Forelimb muscle (tissue), 1 donor: ENCODE data around the gene GATAD2A. TPM values are rescaled to one million over a fixed set of nuclear protein-coding genes. Genes with fewer than 3 reads are reported as not detected.
"Not testable (repeated sequence)": the region's sequence is repeated elsewhere in the genome, so short reads cannot be mapped to it uniquely, and the experiment has no call there.

Source experiments
- DNase-seq: peaks from one replicate; pipeline ENCODE4 v3.0.0-alpha.2; 2013; ENCODE audit warnings: low read depth
- polyA plus RNA-seq: library from polyadenylated mRNA; unstranded; fragments of 120-200 nt; gene quantifications from one replicate; pipeline ENCODE4 v1.2.1, GENCODE V29; 2013; ENCODE audit not compliant: insufficient read length

Gene GATAD2A, protein sequence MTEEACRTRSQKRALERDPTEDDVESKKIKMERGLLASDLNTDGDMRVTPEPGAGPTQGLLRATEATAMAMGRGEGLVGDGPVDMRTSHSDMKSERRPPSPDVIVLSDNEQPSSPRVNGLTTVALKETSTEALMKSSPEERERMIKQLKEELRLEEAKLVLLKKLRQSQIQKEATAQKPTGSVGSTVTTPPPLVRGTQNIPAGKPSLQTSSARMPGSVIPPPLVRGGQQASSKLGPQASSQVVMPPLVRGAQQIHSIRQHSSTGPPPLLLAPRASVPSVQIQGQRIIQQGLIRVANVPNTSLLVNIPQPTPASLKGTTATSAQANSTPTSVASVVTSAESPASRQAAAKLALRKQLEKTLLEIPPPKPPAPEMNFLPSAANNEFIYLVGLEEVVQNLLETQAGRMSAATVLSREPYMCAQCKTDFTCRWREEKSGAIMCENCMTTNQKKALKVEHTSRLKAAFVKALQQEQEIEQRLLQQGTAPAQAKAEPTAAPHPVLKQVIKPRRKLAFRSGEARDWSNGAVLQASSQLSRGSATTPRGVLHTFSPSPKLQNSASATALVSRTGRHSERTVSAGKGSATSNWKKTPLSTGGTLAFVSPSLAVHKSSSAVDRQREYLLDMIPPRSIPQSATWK
- polyA plus RNA-seq, result 45.7 TPM

GRCh38 chr19:19404879-19405860, at the start of gene GATAD2A:
Gene GATAD2A, plus strand, starts transcription at chr19:19405675. Its CDS starts 59,671 bp downstream, at chr19:19465346.
- DNase-seq, result no peak

- no peak for DNase-seq
Observed at GRCh38 chr19:19356500-19356899, 49.0 kb upstream of the GATAD2A start.

DNA sequence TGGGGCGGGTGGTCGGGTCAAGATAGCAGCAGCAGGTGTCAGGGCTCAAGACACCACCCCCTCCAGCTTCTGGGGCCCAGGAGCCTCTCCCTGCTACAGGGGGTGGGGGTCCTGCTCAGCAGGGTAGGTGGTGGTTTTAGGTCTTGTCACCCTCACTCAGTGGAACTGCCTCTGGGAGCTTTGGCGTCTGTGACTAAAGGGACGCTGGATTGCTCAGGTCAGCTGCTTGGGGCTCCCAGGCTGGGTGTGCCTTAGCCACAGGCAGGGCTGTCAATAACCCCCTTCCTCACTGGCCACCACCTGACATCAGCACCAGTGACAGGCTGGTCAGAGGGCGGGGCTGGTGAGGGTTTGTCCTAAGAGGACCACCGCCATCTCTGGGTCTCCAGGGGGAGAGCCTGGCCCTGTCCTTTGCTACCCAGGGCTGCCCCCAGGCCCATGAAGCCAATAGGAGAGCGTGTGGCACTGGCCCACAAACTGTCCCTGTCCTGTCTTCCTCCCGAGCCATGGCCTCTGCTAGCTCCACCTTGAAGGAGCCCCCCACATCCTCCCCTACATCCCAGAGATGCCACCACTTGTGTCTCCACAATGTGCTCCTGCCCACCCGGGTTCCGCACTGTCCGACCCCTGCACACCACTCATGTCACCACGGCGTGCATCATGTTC, 48.4 kb upstream of the GATAD2A start:
- DNase-seq, result no peak

- peak; percentile 62 for DNase-seq
Observed at GRCh38 chr19:19361075-19361594, 44.3 kb upstream of the GATAD2A start.

DNA sequence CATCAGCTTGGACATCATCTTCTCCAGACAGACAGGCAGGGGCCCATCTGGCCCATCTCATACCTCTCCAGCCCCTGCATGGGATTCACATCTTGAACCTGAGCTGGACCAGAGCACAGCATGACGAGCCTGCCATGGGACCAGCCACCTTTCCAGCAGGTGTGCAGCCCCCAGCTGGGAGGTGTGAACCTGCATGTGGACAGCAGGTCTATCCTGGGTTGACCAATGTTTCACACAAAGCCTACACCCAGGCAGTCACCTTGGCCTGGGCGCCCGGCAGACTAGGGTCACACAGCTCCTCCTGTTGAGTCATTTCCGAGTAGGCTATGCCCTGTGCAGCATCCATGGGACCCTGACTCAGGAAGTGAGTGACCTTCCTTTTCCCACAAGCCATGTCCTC, 43.4 kb upstream of the GATAD2A start:
- DNase-seq, result no peak

DNA sequence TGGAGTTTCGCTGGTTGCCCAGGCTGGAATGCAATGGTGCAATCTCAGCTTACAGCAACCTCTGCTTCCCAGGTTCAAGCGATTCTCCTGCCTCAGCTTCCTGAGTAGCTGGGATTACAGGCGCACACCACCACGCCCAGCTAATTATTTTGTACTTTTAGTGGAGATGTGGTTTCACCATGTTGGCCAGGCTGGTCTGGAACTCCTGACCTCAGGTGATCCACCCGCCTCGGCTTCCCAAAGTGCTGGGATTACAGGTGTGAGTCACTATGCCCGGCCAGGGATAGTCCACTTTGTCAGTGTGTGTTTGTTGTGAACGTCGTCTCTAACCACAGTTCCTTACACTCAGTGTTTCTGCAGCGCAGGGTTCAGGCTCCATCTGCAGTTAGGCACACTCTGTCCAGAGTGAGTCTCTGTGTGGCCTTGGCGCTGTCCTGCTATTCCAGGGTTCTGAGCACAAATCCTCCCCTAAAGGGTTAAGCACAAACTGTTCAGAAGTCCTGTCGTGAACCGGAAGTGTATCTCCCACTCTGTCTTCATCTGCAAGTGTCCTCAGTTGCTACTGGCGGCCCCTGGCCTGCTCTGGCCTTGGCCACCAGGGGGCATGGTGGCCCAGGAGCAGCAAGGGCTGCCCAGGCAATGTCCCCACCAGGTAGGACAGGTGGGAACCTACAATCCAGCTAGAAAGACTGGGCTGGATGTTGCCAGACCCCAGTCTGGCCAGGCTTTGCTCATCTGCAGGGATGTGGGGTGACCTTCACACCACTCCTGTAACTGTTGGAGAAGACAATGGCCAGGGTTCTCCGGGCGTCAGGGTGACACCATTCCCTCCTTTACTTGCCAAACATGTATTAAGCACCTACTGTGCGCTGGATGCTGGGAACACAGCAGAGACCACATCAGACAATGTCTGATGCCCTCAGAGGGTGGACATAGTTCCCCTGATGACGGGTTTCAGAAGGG, 38.8 kb upstream of the GATAD2A start:
- no peak for DNase-seq

DNA sequence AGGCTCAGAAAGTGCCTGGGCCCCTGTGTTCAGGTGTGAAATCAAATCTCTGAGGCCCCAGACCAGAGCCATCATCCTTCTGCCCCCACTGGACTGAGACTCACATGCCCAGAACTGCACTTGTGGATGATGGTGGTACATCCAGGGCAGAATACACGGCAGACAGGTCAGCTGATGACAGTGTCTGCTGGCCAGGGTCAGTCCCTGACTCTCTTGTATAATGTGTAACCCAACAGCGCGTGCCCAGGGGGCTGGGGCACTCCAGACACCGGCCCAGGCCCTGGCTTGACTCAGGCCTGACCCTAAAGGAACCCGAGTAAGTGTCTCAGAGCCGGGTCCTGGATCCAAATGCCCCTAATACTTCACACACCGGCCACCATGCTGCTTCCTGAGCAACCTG, 37.4 kb upstream of the GATAD2A start:
- DNase-seq, result no peak

- no peak for DNase-seq
Observed at GRCh38 chr19:19371059-19371458, 34.4 kb upstream of the GATAD2A start.

DNA sequence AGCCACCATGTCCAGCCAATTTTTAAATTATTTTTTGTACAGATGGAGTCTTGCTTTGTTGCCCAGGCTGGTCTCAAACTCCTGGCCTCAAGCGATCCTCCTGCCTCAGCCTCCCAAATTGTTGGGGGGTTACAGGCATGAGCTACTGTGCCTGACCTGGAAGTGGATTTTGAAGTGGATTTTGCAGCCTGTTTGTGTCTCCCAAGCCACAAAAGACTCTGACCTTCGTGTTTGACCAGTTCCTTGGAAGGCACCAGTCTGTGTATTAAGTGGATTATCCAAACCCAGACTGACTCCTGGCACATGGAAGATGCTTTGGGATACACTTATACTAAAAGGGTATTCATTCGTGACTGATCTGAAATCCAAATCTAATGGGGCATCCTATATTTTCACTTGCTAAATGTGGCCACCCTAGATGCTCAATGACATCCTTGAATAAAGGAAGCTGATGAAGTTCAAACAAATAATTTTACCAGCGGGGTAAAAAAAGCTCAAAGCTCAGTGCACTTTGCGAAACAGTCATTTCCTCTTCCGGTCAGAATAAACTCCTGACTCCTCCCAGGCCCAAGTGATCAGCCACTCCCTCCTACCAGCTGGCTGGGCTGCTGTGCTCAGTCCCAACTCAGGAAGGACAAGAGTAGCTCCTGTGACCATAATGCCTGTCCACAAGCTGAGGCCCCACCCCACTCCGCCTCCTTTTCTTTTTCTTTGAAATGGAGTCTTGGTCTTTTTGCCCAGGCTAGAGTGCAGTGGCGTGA, 32.6 kb upstream of the GATAD2A start:
- DNase-seq, result no peak

GRCh38 chr19:19379527-19379926, 25.9 kb upstream of the GATAD2A start:
- DNase-seq, result no peak

DNA sequence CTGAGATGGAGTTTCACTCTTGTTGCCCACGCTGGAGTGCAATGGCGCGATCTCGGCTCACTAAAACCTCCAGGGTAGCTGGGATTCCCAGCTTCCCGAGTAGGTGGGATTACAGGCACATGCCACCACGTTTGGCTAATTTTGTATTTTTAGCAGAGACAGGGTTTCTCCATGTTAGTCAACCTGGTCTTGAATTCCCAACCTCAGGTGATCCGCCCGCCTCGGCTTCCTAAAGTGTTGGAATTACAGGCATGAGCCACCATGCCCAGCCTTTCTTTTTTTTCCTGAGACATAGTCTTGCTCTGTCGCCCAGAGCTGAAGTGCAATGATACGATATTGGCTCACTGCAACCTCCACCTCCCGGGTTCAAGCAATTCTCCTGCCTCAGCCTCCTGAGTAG, 25.2 kb upstream of the GATAD2A start:
- not testable (repeated sequence) for DNase-seq

DNA sequence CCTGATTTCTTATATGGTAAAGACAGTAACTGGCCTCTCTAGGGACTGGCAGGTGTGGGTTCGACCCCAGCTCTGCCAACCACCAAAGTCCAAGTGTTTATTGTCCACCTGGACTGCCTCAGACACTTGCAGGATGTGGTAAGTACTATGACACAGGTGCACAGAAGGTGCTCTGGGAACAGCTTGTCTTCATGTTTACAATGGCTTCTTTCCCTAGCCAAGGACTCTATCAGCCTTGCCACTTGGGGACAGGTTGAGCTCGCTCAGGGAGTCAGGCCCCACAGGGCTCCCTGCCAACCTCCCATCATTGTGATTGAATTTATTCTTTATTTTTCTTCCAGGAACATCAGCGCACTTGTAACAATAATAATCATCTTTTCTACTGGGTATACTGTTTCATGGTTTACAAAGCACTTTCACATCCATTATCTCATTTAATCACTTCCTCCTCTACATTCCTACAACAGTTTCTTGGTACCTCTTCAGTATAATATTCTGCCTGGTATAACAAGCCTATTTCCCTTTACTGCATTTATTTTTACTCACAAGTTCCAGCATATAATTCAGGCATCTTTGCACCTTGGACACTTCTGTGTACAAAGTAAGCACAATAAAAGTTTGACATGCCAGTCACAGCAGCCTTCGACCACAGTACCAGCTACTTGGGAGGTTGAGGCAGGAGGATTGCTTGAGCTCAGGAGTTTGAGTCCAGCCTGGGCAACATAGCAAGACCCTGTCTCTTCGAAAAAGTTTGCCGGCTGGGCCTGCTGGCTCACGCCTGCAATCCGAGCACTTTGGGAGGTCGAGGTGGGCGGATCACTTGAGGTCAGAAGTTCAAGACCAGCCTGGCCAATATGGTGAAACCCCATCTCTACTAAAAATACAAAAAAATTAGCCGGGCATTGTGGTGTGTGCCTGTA, 24.2 kb upstream of the GATAD2A start:
- DNase-seq, result no peak

- DNase-seq, result no peak
Observed at GRCh38 chr19:19382118-19382517, 23.4 kb upstream of the GATAD2A start.

DNA sequence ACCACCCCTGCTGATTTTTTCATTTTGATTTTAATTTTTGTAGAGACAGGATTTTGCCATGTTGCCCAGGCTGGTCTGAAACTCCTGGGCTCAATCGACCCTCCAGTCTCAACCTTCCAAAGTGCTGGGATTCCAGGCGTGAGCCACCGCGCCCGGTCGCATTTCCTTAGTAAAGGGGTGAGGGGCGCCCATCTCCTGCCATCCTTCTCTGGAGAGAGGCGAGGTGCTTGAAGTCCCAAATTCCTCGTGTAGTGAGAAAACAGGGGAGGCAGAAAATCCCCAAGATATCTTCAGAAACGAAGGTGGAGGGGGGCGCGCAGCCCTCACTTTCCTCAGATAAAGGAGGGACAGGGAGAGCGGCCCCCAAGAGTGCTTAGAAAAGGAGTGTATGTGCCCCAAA, 21.0 kb upstream of the GATAD2A start:
- no peak for DNase-seq

DNA sequence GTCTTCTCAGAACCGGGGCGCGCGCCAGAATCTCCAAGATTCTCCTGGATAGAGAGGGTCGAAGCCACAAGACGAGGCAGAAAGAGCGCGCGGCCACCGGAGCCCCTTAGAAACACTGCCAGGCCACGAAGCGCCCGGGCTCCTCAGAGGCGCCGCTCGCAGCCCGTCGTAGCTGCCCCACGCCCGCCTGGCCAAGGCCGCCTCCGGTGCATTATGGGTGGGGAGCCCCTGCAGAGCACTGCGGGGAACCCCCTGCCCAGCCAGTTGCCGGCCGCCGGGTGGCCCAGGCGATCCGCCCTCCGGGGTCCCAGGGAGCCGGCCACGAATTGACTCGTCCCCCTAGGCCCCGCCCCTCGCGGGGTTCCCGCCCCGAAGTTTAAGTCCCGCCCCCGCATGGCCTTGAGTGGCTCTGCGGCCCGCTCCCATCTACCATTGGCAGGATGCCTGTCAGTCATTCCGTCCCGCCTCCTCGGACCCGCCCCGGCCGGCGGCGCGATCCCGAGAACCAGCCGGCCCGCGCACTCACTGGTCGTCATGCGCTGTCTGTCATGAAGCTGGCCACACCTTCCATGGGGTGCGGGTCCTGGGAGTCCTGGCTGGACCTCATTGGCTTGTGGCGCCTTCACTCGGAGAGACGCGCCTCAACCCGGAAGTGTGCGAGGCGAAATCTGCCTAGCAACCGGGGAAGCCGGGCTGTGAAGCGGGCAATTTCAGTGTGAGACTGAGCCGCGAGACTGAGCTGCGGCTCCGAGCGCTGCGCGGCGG, 20.2 kb upstream of the GATAD2A start:
- peak; percentile 97 for DNase-seq

- no peak for DNase-seq
Observed at GRCh38 chr19:19385896-19386869, 19.3 kb upstream of the GATAD2A start.
